A673 (cell line): Measurements from ENCODE around the gene RTCB.

Experiments
- CTCF ChIP-seq: fragments of 300-800, 200-600 bp; sonication (generic); conservative IDR thresholded peaks from 2 replicates; pipeline ENCODE4 v1.5.1; 2017; ENCODE audit warnings: low read depth, mild to moderate bottlenecking, antibody characterized with exemption, low read length, moderate library complexity, mixed read lengths
- EZH2 ChIP-seq: fragments of 200-600 bp; sonication (generic); IDR thresholded peaks from 2 replicates; pipeline ENCODE4 v1.6.1; 2017; ENCODE audit warnings: borderline replicate concordance, low read depth, mild to moderate bottlenecking, mixed read lengths, antibody characterized with exemption, low read length; ENCODE audit not compliant: poor library complexity, severe bottlenecking

GRCh38 chr22:32401486-32401885 lies 10.6 kb downstream of the RTCB start:
- TF ChIP-seq CTCF: no peak
- TF ChIP-seq EZH2: no peak
